Neural crest cell (in vitro differentiated cells): ENCODE measurements around the gene KSR1. TPM values are rescaled to one million over a fixed set of nuclear protein-coding genes. Genes with fewer than 3 reads are reported as not detected.

Experiments
- DNase-seq: peaks from one replicate; pipeline ENCODE4 v3.0.0; 2021; ENCODE audit warnings: low read depth, mixed read lengths, low spot score
- H3K27ac Mint-ChIP-seq: one replicate; pipeline ENCODE4 v1.8.0; 2021; ENCODE audit warnings: mild to moderate bottlenecking, mixed read lengths; ENCODE audit not compliant: unreplicated experiment
- H3K27me3 Mint-ChIP-seq: 2 replicates; pipeline ENCODE4 v1.8.0; 2021; ENCODE audit warnings: low read depth, mild to moderate bottlenecking, mixed read lengths
- H3K36me3 Mint-ChIP-seq: 2 replicates; pipeline ENCODE4 v1.8.0; 2021; ENCODE audit warnings: low read depth, mild to moderate bottlenecking, mixed read lengths
- H3K4me1 Mint-ChIP-seq: 2 replicates; pipeline ENCODE4 v1.8.0; 2021; ENCODE audit warnings: mixed read lengths
- H3K4me3 Mint-ChIP-seq: one replicate; pipeline ENCODE4 v1.8.0; 2021; ENCODE audit warnings: mild to moderate bottlenecking, mixed read lengths
- H3K9me3 Mint-ChIP-seq: 2 replicates; pipeline ENCODE4 v1.8.0; 2021; ENCODE audit warnings: mixed read lengths
- total RNA-seq: library from RNA; stranded (reverse); gene quantifications from 2 replicates; pipeline ENCODE4 v1.2.1, GENCODE V29; 2021
- TF ChIP-seq, protein P1 (sequence below): fragments of 200-600 bp; sonication (generic); conservative IDR thresholded peaks from 2 replicates; pipeline ENCODE4 v1.5.0; 2021; ENCODE audit warnings: antibody characterized with exemption, mild to moderate bottlenecking

The KSR1 gene
- total RNA-seq, 1 donor from 2014 or later, result 28.0 TPM

DNA sequence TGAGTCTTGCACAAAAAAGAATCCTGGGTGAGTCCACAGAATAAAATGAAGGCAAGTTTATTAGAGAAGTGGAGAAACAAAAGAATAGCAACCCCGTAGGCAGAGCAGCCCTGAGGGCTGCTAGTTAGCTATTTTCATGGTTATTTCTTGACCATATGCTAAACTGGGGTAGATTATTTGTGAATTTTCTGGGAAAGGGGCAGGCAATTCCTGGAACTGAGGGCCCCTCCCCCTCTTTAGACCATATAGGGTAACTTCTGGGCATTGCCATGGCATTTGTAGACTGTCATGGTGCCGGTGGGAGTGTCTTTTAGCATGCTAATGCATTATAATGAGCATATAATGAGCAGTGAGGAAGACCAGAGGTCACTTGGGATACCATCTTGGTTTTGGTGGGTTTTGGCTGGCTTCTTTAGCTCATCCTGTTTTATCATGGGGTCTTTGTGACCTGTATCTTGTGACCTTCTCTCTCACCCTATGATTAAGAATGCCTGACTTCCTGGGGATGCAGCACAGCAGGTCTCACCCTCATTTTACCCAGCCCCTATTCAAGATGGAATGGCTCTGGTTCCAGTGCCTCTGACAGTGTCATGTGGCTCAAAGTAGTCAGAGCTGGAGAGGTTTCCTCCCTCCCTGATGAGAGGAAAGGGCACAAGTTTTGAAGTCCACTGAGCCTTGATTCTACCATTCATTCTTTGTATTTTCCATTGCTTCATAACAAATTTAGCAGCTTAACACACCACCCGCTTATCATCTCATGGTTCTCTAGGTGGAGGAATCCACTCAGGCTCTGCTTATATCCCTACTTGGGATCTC lies 119.1 kb downstream of the KSR1 start:
- H3K36me3 Mint-ChIP-seq, result no peaks in the 10 kb centered on the region
- H3K27ac Mint-ChIP-seq, result no peak overlapping the region
- H3K27me3 Mint-ChIP-seq, result no peaks in the 10 kb centered on the region
- TF ChIP-seq, protein P1, sequence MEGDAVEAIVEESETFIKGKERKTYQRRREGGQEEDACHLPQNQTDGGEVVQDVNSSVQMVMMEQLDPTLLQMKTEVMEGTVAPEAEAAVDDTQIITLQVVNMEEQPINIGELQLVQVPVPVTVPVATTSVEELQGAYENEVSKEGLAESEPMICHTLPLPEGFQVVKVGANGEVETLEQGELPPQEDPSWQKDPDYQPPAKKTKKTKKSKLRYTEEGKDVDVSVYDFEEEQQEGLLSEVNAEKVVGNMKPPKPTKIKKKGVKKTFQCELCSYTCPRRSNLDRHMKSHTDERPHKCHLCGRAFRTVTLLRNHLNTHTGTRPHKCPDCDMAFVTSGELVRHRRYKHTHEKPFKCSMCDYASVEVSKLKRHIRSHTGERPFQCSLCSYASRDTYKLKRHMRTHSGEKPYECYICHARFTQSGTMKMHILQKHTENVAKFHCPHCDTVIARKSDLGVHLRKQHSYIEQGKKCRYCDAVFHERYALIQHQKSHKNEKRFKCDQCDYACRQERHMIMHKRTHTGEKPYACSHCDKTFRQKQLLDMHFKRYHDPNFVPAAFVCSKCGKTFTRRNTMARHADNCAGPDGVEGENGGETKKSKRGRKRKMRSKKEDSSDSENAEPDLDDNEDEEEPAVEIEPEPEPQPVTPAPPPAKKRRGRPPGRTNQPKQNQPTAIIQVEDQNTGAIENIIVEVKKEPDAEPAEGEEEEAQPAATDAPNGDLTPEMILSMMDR, result no peak
- peaks cover 38% of the 10 kb centered on the region for H3K4me1 Mint-ChIP-seq
- H3K9me3 Mint-ChIP-seq, result no peaks in the 10 kb centered on the region
- H3K4me3 Mint-ChIP-seq, result no peak overlapping the region
- DNase-seq, result no peak

DNA sequence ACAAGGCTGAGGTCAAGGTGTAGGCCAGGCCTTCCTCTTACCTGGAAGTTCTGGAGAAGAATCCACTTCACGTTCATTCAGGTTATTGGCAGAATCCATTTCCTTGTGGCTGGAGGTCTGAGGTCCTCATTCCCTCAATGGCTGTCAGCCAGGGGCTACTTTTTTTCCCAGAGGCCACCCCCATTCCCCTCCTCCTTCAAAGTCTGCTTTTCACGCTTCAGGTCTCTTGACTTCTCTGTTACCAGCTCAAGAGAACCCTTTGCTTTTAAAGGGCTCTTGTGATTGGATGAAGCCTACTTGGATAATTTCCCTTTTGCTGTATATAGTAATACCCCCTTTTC lies 119.6 kb downstream of the KSR1 start:
- TF ChIP-seq, protein P1, result no peak
- Mint-ChIP-seq H3K4me3 (no peak overlapping the region), H3K9me3 (no peaks in the 10 kb centered on the region), H3K4me1 (peaks cover 36% of the 10 kb centered on the region), H3K27me3 (no peaks in the 10 kb centered on the region), H3K36me3 (no peaks in the 10 kb centered on the region), H3K27ac (no peak overlapping the region)
- DNase-seq, result no peak

DNA sequence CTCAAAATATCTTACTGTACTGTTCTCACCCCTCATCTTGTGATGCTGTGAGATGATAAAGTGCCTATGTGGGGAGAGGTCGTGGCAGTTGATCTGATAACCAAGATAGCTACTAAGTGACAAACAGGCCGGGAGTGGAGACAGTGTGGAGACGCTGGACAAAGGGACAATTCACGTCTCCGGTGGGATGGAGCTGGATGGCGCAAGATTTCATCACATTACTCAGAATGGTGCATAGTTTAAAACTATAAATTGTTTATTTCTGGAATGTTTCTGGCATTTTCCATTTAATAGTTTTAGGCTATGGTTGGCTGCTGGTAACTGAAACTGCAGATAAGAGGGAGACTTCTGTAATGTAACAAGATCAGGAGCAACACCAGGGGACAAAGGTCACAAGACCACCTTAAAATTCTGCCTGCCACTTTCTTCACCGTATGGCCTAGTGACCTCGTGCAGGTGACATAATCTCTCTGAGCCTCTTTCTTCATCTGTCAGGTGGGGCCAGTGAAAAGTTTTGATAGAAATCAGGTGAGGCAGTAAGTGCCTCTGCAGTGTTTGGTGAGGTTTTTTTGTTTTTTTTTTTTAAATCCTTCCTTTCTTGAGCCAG lies 120.3 kb downstream of the KSR1 start:
- no peak overlapping the region for H3K4me3 Mint-ChIP-seq
- DNase-seq, result no peak
- no peaks in the 10 kb centered on the region for H3K9me3 Mint-ChIP-seq
- peaks cover 36% of the 10 kb centered on the region for H3K4me1 Mint-ChIP-seq
- no peaks in the 10 kb centered on the region for H3K36me3 Mint-ChIP-seq
- no peaks in the 10 kb centered on the region for H3K27me3 Mint-ChIP-seq
- TF ChIP-seq, protein P1, result no peak
- no peak overlapping the region for H3K27ac Mint-ChIP-seq

DNA sequence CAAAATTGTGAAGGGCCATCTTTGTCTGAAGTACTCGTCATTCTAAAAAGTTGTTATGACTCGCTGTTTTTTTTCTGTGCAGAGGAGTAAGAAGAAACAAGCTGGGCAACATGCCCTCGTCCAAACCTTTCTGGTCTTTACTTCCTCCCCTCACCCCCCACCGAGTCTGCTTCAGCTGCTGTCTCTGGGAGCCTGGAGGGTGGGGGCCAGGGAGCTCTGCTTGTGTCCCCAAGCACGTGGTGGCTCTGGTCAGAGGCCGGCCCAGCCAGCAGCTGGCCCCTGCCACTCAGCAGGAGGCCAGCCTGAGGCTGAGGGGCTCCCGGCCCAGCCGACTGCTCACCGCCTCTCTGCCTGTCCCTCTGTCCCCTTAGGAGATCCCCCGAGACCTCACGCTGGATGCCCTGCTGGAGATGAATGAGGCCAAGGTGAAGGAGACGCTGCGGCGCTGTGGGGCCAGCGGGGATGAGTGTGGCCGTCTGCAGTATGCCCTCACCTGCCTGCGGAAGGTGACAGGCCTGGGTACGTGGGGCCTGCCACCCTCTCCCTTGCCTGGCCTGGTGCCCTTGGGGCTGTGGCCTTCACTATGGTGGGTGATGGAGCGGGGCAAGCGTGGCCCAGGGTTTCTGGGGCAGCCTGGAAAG lies 121.0 kb downstream of the KSR1 start:
- H3K9me3 Mint-ChIP-seq, result no peaks in the 10 kb centered on the region
- H3K27me3 Mint-ChIP-seq, result no peaks in the 10 kb centered on the region
- H3K4me3 Mint-ChIP-seq, result no peak overlapping the region
- peaks cover 36% of the 10 kb centered on the region for H3K4me1 Mint-ChIP-seq
- H3K36me3 Mint-ChIP-seq, result no peaks in the 10 kb centered on the region
- TF ChIP-seq, protein P1, result no peak
- H3K27ac Mint-ChIP-seq, result no peak overlapping the region
- DNase-seq, result peak; percentile 13

DNA sequence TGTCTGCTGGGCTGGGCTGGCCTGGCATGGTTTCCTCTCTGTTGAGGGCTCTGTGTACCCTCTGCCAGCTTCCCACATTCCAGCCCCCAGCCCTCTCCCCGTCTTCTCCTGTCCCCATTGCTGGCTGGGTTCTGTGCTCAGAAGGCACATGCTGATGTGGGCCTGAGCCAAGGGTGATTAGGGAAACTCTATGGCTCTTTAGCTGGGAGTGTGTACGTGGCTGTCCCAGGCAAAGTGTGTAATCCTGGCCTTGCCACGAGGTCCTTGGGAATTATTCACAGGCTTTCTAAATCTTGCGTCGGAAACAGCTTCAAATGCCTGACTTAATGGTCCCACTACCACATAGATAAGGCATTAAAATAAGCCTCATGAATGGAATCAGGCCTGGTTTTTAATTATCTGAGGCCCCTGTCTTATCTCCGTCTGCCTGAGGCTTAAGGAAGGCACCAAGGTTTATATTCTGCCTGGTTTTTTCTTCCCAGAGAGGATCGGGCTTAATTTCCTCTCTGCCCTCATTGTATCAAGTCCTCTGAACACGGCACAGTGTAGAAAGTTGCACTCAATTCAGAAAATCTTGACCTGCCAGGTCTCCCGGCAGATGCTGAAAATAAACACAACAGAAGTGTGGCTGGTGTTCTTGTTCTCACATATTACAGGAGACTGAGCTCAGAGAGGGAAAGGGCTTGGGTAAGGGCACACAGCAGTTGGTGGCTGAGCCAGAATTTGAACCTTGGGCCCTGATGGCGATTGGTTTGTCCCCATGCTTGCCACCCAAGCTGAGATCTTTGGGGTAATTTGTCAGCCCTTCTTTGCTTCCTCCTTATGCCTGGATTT lies 121.9 kb downstream of the KSR1 start:
- TF ChIP-seq, protein P1, result no peak
- H3K9me3 Mint-ChIP-seq, result no peaks in the 10 kb centered on the region
- DNase-seq, result no peak
- peaks cover under 1% of the 10 kb centered on the region for H3K36me3 Mint-ChIP-seq
- H3K4me3 Mint-ChIP-seq, result no peak overlapping the region
- no peaks in the 10 kb centered on the region for H3K27me3 Mint-ChIP-seq
- peaks cover 32% of the 10 kb centered on the region for H3K4me1 Mint-ChIP-seq
- H3K27ac Mint-ChIP-seq, result peak overlapping the region; percentile 88
